Neutrophil (primary cell): Measurements from ENCODE around the gene CADM4.

Source experiments
- H3K27ac ChIP-seq: fragments of 200-600 bp; sonication (generic); 2 replicates; pipeline ENCODE4 v1.5.1; 2016; ENCODE audit warnings: mild to moderate bottlenecking, moderate library complexity
- H3K27me3 ChIP-seq: fragments of 200-600 bp; sonication (generic); 2 replicates; pipeline ENCODE4 v1.6.0; 2016; ENCODE audit warnings: mild to moderate bottlenecking
- H3K36me3 ChIP-seq: fragments of 200-600 bp; sonication (generic); 2 replicates; pipeline ENCODE4 v1.5.1; 2017
- H3K4me1 ChIP-seq, 2 experiments: fragments of 200-600 bp in 1 of 2; sonication (generic) in 1 of 2; 1 replicate in 1 of 2; 2 replicates in 1 of 2; pipeline versions ENCODE4 v1.5.1 to v1.6.1; 2013 to 2016; ENCODE audit warnings: low read depth in 1 of 2, low read length in 1 of 2, mild to moderate bottlenecking in 1 of 2, moderate library complexity in 1 of 2; ENCODE audit not compliant: control insufficient read depth in 1 of 2, insufficient read depth in 1 of 2
- H3K4me3 ChIP-seq, 2 experiments: fragments of 200-600 bp in 1 of 2; sonication (generic) in 1 of 2; 1 replicate in 1 of 2; 2 replicates in 1 of 2; pipeline ENCODE4 v1.5.1; 2013 to 2016; ENCODE audit warnings: low read depth in 1 of 2, low read length in 1 of 2, mild to moderate bottlenecking in 1 of 2, moderate library complexity in 1 of 2
- H3K9me3 ChIP-seq: fragments of 200-600 bp; sonication (generic); 2 replicates; pipeline ENCODE4 v1.5.1; 2016
- CTCF ChIP-seq: fragments of 200-600 bp; sonication (generic); IDR thresholded peaks from 2 replicates; pipeline ENCODE4 v1.5.1; 2016; ENCODE audit warnings: antibody characterized with exemption

CADM4 gene

DNA sequence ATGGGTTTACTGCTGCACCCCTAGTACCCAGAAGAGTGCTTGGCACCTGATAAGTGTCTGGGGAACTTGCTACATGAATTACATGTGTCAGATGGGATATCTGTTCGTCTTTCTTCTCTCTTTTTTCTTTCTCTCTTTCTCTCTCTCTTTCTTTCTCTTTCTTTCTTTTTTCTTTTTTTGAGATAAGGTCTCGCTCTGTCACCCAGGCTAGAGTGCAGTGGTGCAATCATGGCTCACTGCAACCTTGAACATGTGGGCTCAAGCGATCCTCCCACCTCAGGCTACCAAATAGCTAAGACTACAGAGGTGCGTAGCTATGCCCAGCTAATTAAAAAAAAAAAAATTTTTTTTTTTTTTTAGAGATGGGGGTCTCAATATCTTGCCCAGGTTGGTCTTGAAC, 6.1 kb downstream of the CADM4 start:
- H3K4me1 ChIP-seq, result no peaks in the 10 kb centered on the region
- H3K27ac ChIP-seq, result no peak overlapping the region
- H3K9me3 ChIP-seq, result no peaks in the 10 kb centered on the region
- H3K27me3 ChIP-seq, result peaks cover 59% of the 10 kb centered on the region
- H3K4me3 ChIP-seq, result no peak overlapping the region
- H3K36me3 ChIP-seq, result no peaks in the 10 kb centered on the region
- TF ChIP-seq CTCF, result no peak

DNA sequence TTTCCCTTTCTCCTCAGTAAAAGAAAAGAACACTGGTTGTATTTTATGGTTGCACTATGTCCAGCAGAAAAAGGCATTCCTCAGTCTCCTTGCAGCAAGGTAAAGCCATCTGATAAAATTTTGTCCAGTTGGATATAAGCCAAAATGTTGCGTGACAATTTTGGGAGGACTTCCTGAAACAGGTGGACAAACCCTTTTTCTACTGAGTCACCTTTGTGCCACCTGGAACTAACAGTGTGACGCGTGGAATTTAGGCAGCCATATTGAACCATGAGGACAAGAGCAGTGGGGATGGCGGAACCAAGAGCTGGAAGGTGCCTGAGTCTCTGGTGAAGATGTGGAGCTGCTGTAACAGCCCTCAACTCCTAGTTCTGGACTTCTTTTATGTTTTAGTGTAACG, 8.2 kb downstream of the CADM4 start:
- H3K27me3 ChIP-seq, result peaks cover 53% of the 10 kb centered on the region
- TF ChIP-seq CTCF, result no peak
- H3K9me3 ChIP-seq, result no peaks in the 10 kb centered on the region
- H3K36me3 ChIP-seq, result no peaks in the 10 kb centered on the region
- H3K4me3 ChIP-seq, result no peak overlapping the region
- no peaks in the 10 kb centered on the region for H3K4me1 ChIP-seq
- no peak overlapping the region for H3K27ac ChIP-seq

- Histone ChIP-seq H3K27me3 (peaks cover 45% of the 10 kb centered on the region), H3K9me3 (no peaks in the 10 kb centered on the region), H3K4me3 (no peak overlapping the region), H3K36me3 (no peaks in the 10 kb centered on the region), H3K27ac (no peak overlapping the region), H3K4me1 (peaks cover 3 to 4% of the 10 kb centered on the region in 2 experiments)
- no peak for TF ChIP-seq CTCF
These were observed 10.9 kb downstream of the CADM4 start for GRCh38 chr19:43628646-43629326.

- H3K4me3 ChIP-seq, result no peak overlapping the region
- H3K36me3 ChIP-seq, result no peaks in the 10 kb centered on the region
- H3K27ac ChIP-seq, result no peak overlapping the region
- no peaks in the 10 kb centered on the region for H3K9me3 ChIP-seq
- TF ChIP-seq CTCF, result no peak
- peaks cover 3 to 4% of the 10 kb centered on the region in 2 experiments for H3K4me1 ChIP-seq
- peaks cover 37% of the 10 kb centered on the region for H3K27me3 ChIP-seq
These were observed 12.8 kb downstream of the CADM4 start for GRCh38 chr19:43626838-43627237.

DNA sequence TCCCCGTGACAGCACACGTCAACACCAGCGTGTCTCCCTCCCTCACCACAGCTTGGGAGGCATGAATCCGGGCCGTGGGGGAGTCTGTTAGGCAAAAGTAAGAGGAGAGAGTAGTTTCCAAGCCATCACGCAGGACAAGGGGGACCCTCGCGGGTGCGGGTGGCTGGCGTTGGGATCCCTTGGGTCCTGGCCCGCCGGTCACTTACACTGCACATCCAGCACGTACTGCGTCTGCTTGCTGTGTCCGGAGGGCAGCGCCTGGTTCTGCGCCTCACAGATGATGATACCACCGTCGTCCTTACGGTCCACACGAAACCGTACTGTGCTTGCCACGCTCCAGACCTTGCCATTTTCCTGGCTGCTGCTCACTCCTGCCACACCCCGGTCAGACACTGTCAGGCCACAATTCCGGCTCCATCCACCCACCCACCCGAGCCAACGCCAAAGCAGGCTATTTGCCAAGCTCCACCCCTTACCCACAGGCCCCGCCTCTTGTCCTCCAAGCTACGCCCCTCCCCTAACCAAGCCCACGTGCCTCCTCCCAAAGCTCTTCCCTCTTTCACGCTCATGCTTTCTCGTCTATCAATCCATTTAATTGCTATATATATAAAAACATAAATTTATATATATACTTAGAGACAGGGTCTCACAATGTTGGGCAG, 13.6 kb downstream of the CADM4 start:
- Histone ChIP-seq H3K36me3 (no peaks in the 10 kb centered on the region), H3K27ac (no peak overlapping the region), H3K4me3 (no peak overlapping the region), H3K27me3 (peaks cover 33% of the 10 kb centered on the region), H3K9me3 (no peaks in the 10 kb centered on the region), H3K4me1 (peaks cover 3 to 4% of the 10 kb centered on the region in 2 experiments)
- TF ChIP-seq CTCF, result no peak
